ENCODE data around the gene ITM2C.

Gene ITM2C

GRCh38 chr2:230908595-230909191 is 44.0 kb downstream of the ITM2C start:
- Histone ChIP-seq H4K8ac (ENCODE audit: low read depth, low read length) (no peak overlapping the region), H3K9me3 (ENCODE audit: insufficient read depth, low read depth, low read length) (peaks cover 8% of the 10 kb centered on the region), H3K36me3 (ENCODE audit: control insufficient read depth in 1 of 2, insufficient read depth in 2 of 2, low read length in 2 of 2) (no peaks in the 10 kb centered on the region), H3K4ac (ENCODE audit: low read depth, low read length) (no peak overlapping the region), H3K4me3 (ENCODE audit: low read depth, low read length) (no peak overlapping the region), H4K12ac (ENCODE audit: low read depth, low read length) (no peak overlapping the region), H3K4me2 (ENCODE audit: low read length) (no peak overlapping the region), H3K23ac (ENCODE audit: low read length) (no peak overlapping the region), H3K14ac (ENCODE audit: low read length) (no peak overlapping the region), H2AFZ (ENCODE audit: insufficient read depth, low read length, poor library complexity) (no peak overlapping the region), H2BK12ac (ENCODE audit: low read length) (no peak overlapping the region), H2BK5ac (ENCODE audit: low read depth, low read length, poor library complexity) (no peak overlapping the region), H2AK5ac (ENCODE audit: low read length) (no peak overlapping the region), H2BK120ac (ENCODE audit: insufficient read depth, low read length, poor library complexity) (no peak overlapping the region), H3K79me1 (ENCODE audit: low read length) (no peaks in the 10 kb centered on the region), H3K27ac (ENCODE audit: low read depth, low read length) (no peak overlapping the region), H3K27me3 (ENCODE audit: insufficient read depth, low read length) (no peaks in the 10 kb centered on the region), H3K18ac (ENCODE audit: low read length) (no peak overlapping the region), H4K91ac (ENCODE audit: low read depth, low read length) (no peak overlapping the region), H3K4me1 (ENCODE audit: control insufficient read depth in 1 of 2, insufficient read depth in 2 of 2, low read length in 2 of 2) (peaks cover 8 to 12% of the 10 kb centered on the region in 2 experiments), H3K79me2 (ENCODE audit: control insufficient read depth, insufficient read depth, low read length, poor library complexity) (no peaks in the 10 kb centered on the region), H3K9ac (ENCODE audit: low read length) (no peak overlapping the region)
- no peak for DNase-seq
- WGBS (ENCODE audit: extremely low coverage, insufficient coverage, insufficient read length) = no CpG with 5 or more reads among the region's 10 CpGs

- Histone ChIP-seq H3K36me3 (ENCODE audit: control insufficient read depth in 1 of 2, insufficient read depth in 2 of 2, low read length in 2 of 2) (no peaks in the 10 kb centered on the region), H3K9me3 (ENCODE audit: insufficient read depth, low read depth, low read length) (peaks cover 8% of the 10 kb centered on the region), H2BK120ac (ENCODE audit: insufficient read depth, low read length, poor library complexity) (no peak overlapping the region), H3K18ac (ENCODE audit: low read length) (no peak overlapping the region), H3K4me3 (ENCODE audit: low read depth, low read length) (no peak overlapping the region), H3K4me1 (ENCODE audit: control insufficient read depth in 1 of 2, insufficient read depth in 2 of 2, low read length in 2 of 2) (peaks cover 4 to 9% of the 10 kb centered on the region in 2 experiments), H2AFZ (ENCODE audit: insufficient read depth, low read length, poor library complexity) (no peak overlapping the region), H3K27me3 (ENCODE audit: insufficient read depth, low read length) (no peaks in the 10 kb centered on the region), H3K4me2 (ENCODE audit: low read length) (no peak overlapping the region), H4K12ac (ENCODE audit: low read depth, low read length) (no peak overlapping the region), H3K27ac (ENCODE audit: low read depth, low read length) (no peak overlapping the region), H3K79me1 (ENCODE audit: low read length) (no peaks in the 10 kb centered on the region), H3K9ac (ENCODE audit: low read length) (no peak overlapping the region), H4K8ac (ENCODE audit: low read depth, low read length) (no peak overlapping the region), H2AK5ac (ENCODE audit: low read length) (no peak overlapping the region), H4K91ac (ENCODE audit: low read depth, low read length) (no peak overlapping the region), H2BK12ac (ENCODE audit: low read length) (no peak overlapping the region), H3K23ac (ENCODE audit: low read length) (no peak overlapping the region), H3K14ac (ENCODE audit: low read length) (no peak overlapping the region), H3K79me2 (ENCODE audit: control insufficient read depth, insufficient read depth, low read length, poor library complexity) (no peaks in the 10 kb centered on the region), H3K4ac (ENCODE audit: low read depth, low read length) (no peak overlapping the region), H2BK5ac (ENCODE audit: low read depth, low read length, poor library complexity) (no peak overlapping the region)
- no CpG with 5 or more reads among the region's 18 CpGs for WGBS (ENCODE audit: extremely low coverage, insufficient coverage, insufficient read length)
- DNase-seq = no peak
Observed at GRCh38 chr2:230909841-230910545, 45.3 kb downstream of the ITM2C start.

- H4K12ac ChIP-seq (ENCODE audit: low read depth, low read length) = no peak overlapping the region
- H3K9me3 ChIP-seq (ENCODE audit: insufficient read depth, low read depth, low read length) = peaks cover 8% of the 10 kb centered on the region
- H3K27me3 ChIP-seq (ENCODE audit: insufficient read depth, low read length) = no peaks in the 10 kb centered on the region
- WGBS (ENCODE audit: extremely low coverage, insufficient coverage, insufficient read length) = no CpG with 5 or more reads among the region's 13 CpGs
- H2BK120ac ChIP-seq (ENCODE audit: insufficient read depth, low read length, poor library complexity) = no peak overlapping the region
- no peaks in the 10 kb centered on the region for H3K79me2 ChIP-seq (ENCODE audit: control insufficient read depth, insufficient read depth, low read length, poor library complexity)
- H3K4me3 ChIP-seq (ENCODE audit: low read depth, low read length) = no peak overlapping the region
- H3K4me1 ChIP-seq (ENCODE audit: control insufficient read depth in 1 of 2, insufficient read depth in 2 of 2, low read length in 2 of 2) = peaks cover 0 to 3% of the 10 kb centered on the region in 2 experiments
- no peak overlapping the region for H2BK12ac ChIP-seq (ENCODE audit: low read length)
- H3K14ac ChIP-seq (ENCODE audit: low read length) = no peak overlapping the region
- H3K4ac ChIP-seq (ENCODE audit: low read depth, low read length) = no peak overlapping the region
- no peak overlapping the region for H3K9ac ChIP-seq (ENCODE audit: low read length)
- H3K4me2 ChIP-seq (ENCODE audit: low read length) = no peak overlapping the region
- no peak overlapping the region for H4K8ac ChIP-seq (ENCODE audit: low read depth, low read length)
- H2AK5ac ChIP-seq (ENCODE audit: low read length) = no peak overlapping the region
- no peak overlapping the region for H3K23ac ChIP-seq (ENCODE audit: low read length)
- DNase-seq = no peak
- no peak overlapping the region for H3K27ac ChIP-seq (ENCODE audit: low read depth, low read length)
- no peak overlapping the region for H4K91ac ChIP-seq (ENCODE audit: low read depth, low read length)
- H3K36me3 ChIP-seq (ENCODE audit: control insufficient read depth in 1 of 2, insufficient read depth in 2 of 2, low read length in 2 of 2) = no peaks in the 10 kb centered on the region
- H3K79me1 ChIP-seq (ENCODE audit: low read length) = no peaks in the 10 kb centered on the region
- H2BK5ac ChIP-seq (ENCODE audit: low read depth, low read length, poor library complexity) = no peak overlapping the region
- H2AFZ ChIP-seq (ENCODE audit: insufficient read depth, low read length, poor library complexity) = no peak overlapping the region
- no peak overlapping the region for H3K18ac ChIP-seq (ENCODE audit: low read length)
Observed at GRCh38 chr2:230910546-230911177, 45.9 kb downstream of the ITM2C start.

GRCh38 chr2:230912046-230912445 is 47.3 kb downstream of the ITM2C start:
- no peak overlapping the region for H3K4me2 ChIP-seq (ENCODE audit: low read length)
- WGBS (ENCODE audit: extremely low coverage, insufficient coverage, insufficient read length) = no CpG with 5 or more reads among the region's 5 CpGs
- no peak overlapping the region for H3K4me3 ChIP-seq (ENCODE audit: low read depth, low read length)
- no peak for DNase-seq
- no peaks in the 10 kb centered on the region for H3K4me1 ChIP-seq (ENCODE audit: control insufficient read depth in 1 of 2, insufficient read depth in 2 of 2, low read length in 2 of 2)
- H3K79me1 ChIP-seq (ENCODE audit: low read length) = no peaks in the 10 kb centered on the region
- H2AK5ac ChIP-seq (ENCODE audit: low read length) = no peak overlapping the region
- H2BK12ac ChIP-seq (ENCODE audit: low read length) = no peak overlapping the region
- no peak overlapping the region for H4K8ac ChIP-seq (ENCODE audit: low read depth, low read length)
- H3K36me3 ChIP-seq (ENCODE audit: control insufficient read depth in 1 of 2, insufficient read depth in 2 of 2, low read length in 2 of 2) = no peaks in the 10 kb centered on the region
- no peak overlapping the region for H3K14ac ChIP-seq (ENCODE audit: low read length)
- H2BK5ac ChIP-seq (ENCODE audit: low read depth, low read length, poor library complexity) = no peak overlapping the region
- no peak overlapping the region for H4K12ac ChIP-seq (ENCODE audit: low read depth, low read length)
- no peak overlapping the region for H3K4ac ChIP-seq (ENCODE audit: low read depth, low read length)
- H2AFZ ChIP-seq (ENCODE audit: insufficient read depth, low read length, poor library complexity) = no peak overlapping the region
- no peak overlapping the region for H2BK120ac ChIP-seq (ENCODE audit: insufficient read depth, low read length, poor library complexity)
- no peaks in the 10 kb centered on the region for H3K79me2 ChIP-seq (ENCODE audit: control insufficient read depth, insufficient read depth, low read length, poor library complexity)
- H4K91ac ChIP-seq (ENCODE audit: low read depth, low read length) = no peak overlapping the region
- no peak overlapping the region for H3K23ac ChIP-seq (ENCODE audit: low read length)
- no peak overlapping the region for H3K9ac ChIP-seq (ENCODE audit: low read length)
- H3K27ac ChIP-seq (ENCODE audit: low read depth, low read length) = no peak overlapping the region
- H3K18ac ChIP-seq (ENCODE audit: low read length) = no peak overlapping the region
- no peaks in the 10 kb centered on the region for H3K27me3 ChIP-seq (ENCODE audit: insufficient read depth, low read length)
- peaks cover 7% of the 10 kb centered on the region for H3K9me3 ChIP-seq (ENCODE audit: insufficient read depth, low read depth, low read length)

Measured in trophoblast cell (in vitro differentiated cells and primary cell).